Nephron progenitor cell (in vitro differentiated cells): ENCODE results near the gene IFNL3.

Experiments
- DNase-seq: peaks from one replicate; pipeline ENCODE4 v3.0.0; 2021
- H3K27ac Mint-ChIP-seq: 2 replicates; pipeline ENCODE4 v1.8.0; 2021; ENCODE audit warnings: mild to moderate bottlenecking, moderate library complexity, mixed read lengths
- H3K27me3 Mint-ChIP-seq: 2 replicates; pipeline ENCODE4 v1.8.0; 2021; ENCODE audit warnings: mild to moderate bottlenecking, low read depth, mixed read lengths; ENCODE audit not compliant: poor library complexity
- H3K36me3 Mint-ChIP-seq: 2 replicates; pipeline ENCODE4 v1.8.0; 2021; ENCODE audit warnings: low read depth, mixed read lengths
- H3K4me1 Mint-ChIP-seq: 2 replicates; pipeline ENCODE4 v1.8.0; 2021; ENCODE audit warnings: mixed read lengths
- H3K4me3 Mint-ChIP-seq: 2 replicates; pipeline ENCODE4 v1.8.0; 2021; ENCODE audit warnings: mild to moderate bottlenecking, moderate library complexity, mixed read lengths
- H3K9me3 Mint-ChIP-seq: 2 replicates; pipeline ENCODE4 v1.8.0; 2021; ENCODE audit warnings: mild to moderate bottlenecking, moderate library complexity, mixed read lengths
- TF ChIP-seq, protein P1 (sequence below): fragments of 200-600 bp; sonication (generic); IDR thresholded peaks from 2 replicates; pipeline ENCODE4 v1.5.0; 2021; ENCODE audit warnings: antibody characterized with exemption

The IFNL3 gene

GRCh38 chr19:39254531-39255345, 9.9 kb upstream of the IFNL3 start:
- no peak overlapping the region for H3K4me3 Mint-ChIP-seq
- DNase-seq, result no peak
- H3K27me3 Mint-ChIP-seq, result peaks cover 79% of the 10 kb centered on the region
- TF ChIP-seq, protein P1, sequence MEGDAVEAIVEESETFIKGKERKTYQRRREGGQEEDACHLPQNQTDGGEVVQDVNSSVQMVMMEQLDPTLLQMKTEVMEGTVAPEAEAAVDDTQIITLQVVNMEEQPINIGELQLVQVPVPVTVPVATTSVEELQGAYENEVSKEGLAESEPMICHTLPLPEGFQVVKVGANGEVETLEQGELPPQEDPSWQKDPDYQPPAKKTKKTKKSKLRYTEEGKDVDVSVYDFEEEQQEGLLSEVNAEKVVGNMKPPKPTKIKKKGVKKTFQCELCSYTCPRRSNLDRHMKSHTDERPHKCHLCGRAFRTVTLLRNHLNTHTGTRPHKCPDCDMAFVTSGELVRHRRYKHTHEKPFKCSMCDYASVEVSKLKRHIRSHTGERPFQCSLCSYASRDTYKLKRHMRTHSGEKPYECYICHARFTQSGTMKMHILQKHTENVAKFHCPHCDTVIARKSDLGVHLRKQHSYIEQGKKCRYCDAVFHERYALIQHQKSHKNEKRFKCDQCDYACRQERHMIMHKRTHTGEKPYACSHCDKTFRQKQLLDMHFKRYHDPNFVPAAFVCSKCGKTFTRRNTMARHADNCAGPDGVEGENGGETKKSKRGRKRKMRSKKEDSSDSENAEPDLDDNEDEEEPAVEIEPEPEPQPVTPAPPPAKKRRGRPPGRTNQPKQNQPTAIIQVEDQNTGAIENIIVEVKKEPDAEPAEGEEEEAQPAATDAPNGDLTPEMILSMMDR, result no peak
- H3K9me3 Mint-ChIP-seq, result peaks cover 7% of the 10 kb centered on the region
- no peaks in the 10 kb centered on the region for H3K36me3 Mint-ChIP-seq
- H3K4me1 Mint-ChIP-seq, result peaks cover 8% of the 10 kb centered on the region
- no peak overlapping the region for H3K27ac Mint-ChIP-seq

DNA sequence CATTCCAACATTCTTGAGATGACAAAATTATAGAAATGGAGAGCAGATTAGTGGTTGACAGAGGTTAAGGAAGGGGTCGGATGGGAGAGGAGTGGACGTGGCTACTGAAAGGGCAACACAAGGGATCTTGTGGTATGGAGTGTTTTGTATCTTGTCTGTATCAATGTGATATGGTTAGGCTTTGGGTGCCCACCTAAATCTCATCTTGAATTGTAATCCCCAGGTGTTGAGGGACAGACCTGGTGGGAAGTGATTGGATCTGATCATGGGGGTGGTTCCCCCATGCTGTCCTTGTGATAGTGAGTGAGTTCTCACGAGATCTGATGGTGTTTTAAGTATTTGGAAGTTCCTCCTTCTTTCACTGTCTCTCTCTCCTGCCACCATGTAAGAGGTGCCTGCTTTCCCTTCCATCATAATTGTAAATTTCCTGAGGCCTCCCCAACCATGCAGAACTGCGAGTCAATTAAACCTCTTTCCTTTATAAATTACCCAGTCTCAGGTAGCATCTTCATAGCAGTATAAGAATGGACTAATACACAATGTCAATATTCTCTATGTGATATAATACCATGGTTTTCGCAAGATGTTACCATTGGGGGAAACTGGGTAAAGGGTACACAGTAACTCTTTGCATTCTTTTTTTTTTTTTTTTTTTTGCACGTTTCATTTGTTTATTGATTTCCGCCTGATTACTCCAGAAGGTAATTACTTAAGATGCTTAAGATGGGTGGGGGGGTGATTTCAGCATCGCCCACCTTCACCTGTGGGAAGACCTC, 8.8 kb upstream of the IFNL3 start:
- no peak overlapping the region for H3K4me3 Mint-ChIP-seq
- peaks cover 8% of the 10 kb centered on the region for H3K4me1 Mint-ChIP-seq
- no peak for DNase-seq
- H3K9me3 Mint-ChIP-seq, result peaks cover 7% of the 10 kb centered on the region
- TF ChIP-seq, protein P1, result no peak
- H3K27ac Mint-ChIP-seq, result no peak overlapping the region
- no peaks in the 10 kb centered on the region for H3K36me3 Mint-ChIP-seq
- peaks cover 87% of the 10 kb centered on the region for H3K27me3 Mint-ChIP-seq

- TF ChIP-seq, protein P1, result no peak
- no peak for DNase-seq
- H3K9me3 Mint-ChIP-seq, result peaks cover 4% of the 10 kb centered on the region
- H3K4me3 Mint-ChIP-seq, result no peak overlapping the region
- H3K4me1 Mint-ChIP-seq, result no peaks in the 10 kb centered on the region
- H3K36me3 Mint-ChIP-seq, result no peaks in the 10 kb centered on the region
- no peak overlapping the region for H3K27ac Mint-ChIP-seq
- H3K27me3 Mint-ChIP-seq, result peaks cover 90% of the 10 kb centered on the region
These were observed 7.7 kb upstream of the IFNL3 start for GRCh38 chr19:39252458-39252857.

DNA sequence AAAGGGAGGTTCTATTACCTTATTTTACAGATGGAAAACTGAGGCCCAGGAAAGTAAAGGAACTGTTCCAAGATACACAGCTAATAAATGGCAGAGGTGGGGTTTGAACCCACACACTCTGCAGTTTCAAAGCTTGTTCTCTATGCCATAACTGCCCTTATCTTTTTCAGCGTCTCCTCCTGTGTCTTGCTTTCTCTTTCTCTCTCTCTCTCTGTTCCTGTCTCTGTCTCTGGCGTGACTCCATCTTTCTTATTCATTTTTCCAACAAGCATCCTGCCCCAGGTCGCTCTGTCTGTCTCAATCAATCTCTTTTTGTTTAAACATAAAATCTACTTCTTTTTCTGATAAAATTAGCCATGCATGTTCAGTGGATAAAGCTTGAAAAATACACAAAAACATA, 7.0 kb upstream of the IFNL3 start:
- TF ChIP-seq, protein P1, result no peak
- Mint-ChIP-seq H3K36me3 (no peaks in the 10 kb centered on the region), H3K4me3 (no peak overlapping the region), H3K9me3 (no peaks in the 10 kb centered on the region), H3K27me3 (peaks cover 90% of the 10 kb centered on the region), H3K27ac (peak overlapping the region; percentile 6), H3K4me1 (no peaks in the 10 kb centered on the region)
- DNase-seq, result no peak

GRCh38 chr19:39251081-39251480, 6.3 kb upstream of the IFNL3 start:
- H3K4me3 Mint-ChIP-seq, result no peak overlapping the region
- H3K27ac Mint-ChIP-seq, result no peak overlapping the region
- no peaks in the 10 kb centered on the region for H3K36me3 Mint-ChIP-seq
- peaks cover 85% of the 10 kb centered on the region for H3K27me3 Mint-ChIP-seq
- H3K4me1 Mint-ChIP-seq, result no peaks in the 10 kb centered on the region
- H3K9me3 Mint-ChIP-seq, result no peaks in the 10 kb centered on the region
- no peak for DNase-seq
- TF ChIP-seq, protein P1, result no peak
